CD8-positive, alpha-beta memory T cell (primary cell): ENCODE results near the gene PIP5K1C. TPM values are rescaled to one million over a fixed set of nuclear protein-coding genes. Genes with fewer than 3 reads are reported as not detected.

Experiments used
- CTCF ChIA-PET: fragments of 350-600 bp; sonication (Branson Sonifier 250); formaldehyde crosslinking; loops from one replicate; lab custom pipeline; 2021; ENCODE audit warnings: antibody characterized with exemption; lab: Charles Lee
- POLR2A ChIA-PET: fragments of 350-600 bp; sonication (Branson Sonifier 250); formaldehyde crosslinking; loops from one replicate; lab custom pipeline; 2021; ENCODE audit warnings: antibody characterized with exemption; lab: Charles Lee
- DNase-seq, 5 donors: peaks; one replicate each; pipeline versions ENCODE4 v3.0.0 to v3.0.0-alpha.2; 2020 to 2022; ENCODE audit warnings: mixed read lengths in 1 of 5
- H3K27ac ChIP-seq: one replicate; pipeline ENCODE4 v1.7.0; 2013; ENCODE audit warnings: low read depth, mild to moderate bottlenecking, low read length, moderate library complexity
- H3K27me3 ChIP-seq: 2 replicates; pipeline ENCODE4 v1.7.0; 2013; ENCODE audit warnings: low read length, mild to moderate bottlenecking; ENCODE audit not compliant: insufficient read depth, poor library complexity, severe bottlenecking
- H3K36me3 ChIP-seq: 2 replicates; pipeline ENCODE4 v1.7.0; 2013; ENCODE audit warnings: mild to moderate bottlenecking, low read length, moderate library complexity; ENCODE audit not compliant: insufficient read depth
- H3K4me1 ChIP-seq: 2 replicates; pipeline ENCODE4 v1.7.0; 2013; ENCODE audit warnings: mild to moderate bottlenecking, low read length, moderate library complexity; ENCODE audit not compliant: insufficient read depth
- H3K4me3 ChIP-seq: 2 replicates; pipeline ENCODE4 v1.7.0; 2013; ENCODE audit warnings: mild to moderate bottlenecking, low read length
- H3K9me3 ChIP-seq: 2 replicates; pipeline ENCODE4 v1.7.0; 2013; ENCODE audit warnings: mild to moderate bottlenecking, low read length
- H3K27ac Mint-ChIP-seq, 8 donors: one replicate each; pipeline ENCODE4 v1.8.0; 2020 to 2021; ENCODE audit warnings: mixed read lengths in 8 of 8, mild to moderate bottlenecking in 6 of 8, inconsistent platforms in 3 of 8, moderate library complexity in 3 of 8
- H3K27me3 Mint-ChIP-seq, 2 donors: one replicate each; pipeline ENCODE4 v1.8.0; 2020 to 2021; ENCODE audit warnings: mixed read lengths in 2 of 2, mild to moderate bottlenecking in 1 of 2, moderate library complexity in 1 of 2
- H3K36me3 Mint-ChIP-seq, 3 donors: one replicate each; pipeline ENCODE4 v1.8.0; 2020 to 2021; ENCODE audit warnings: mixed read lengths in 3 of 3, inconsistent platforms in 1 of 3, mild to moderate bottlenecking in 1 of 3
- H3K4me1 Mint-ChIP-seq, 3 donors: one replicate each; pipeline ENCODE4 v1.8.0; 2020 to 2021; ENCODE audit warnings: mixed read lengths in 3 of 3, inconsistent platforms in 1 of 3, mild to moderate bottlenecking in 1 of 3
- H3K4me3 Mint-ChIP-seq, 7 donors: one replicate each; pipeline ENCODE4 v1.8.0; 2020 to 2021; ENCODE audit warnings: mixed read lengths in 7 of 7, mild to moderate bottlenecking in 6 of 7, moderate library complexity in 4 of 7, inconsistent platforms in 2 of 7
- H3K9me3 Mint-ChIP-seq, 5 donors: one replicate each; pipeline ENCODE4 v1.8.0; 2020 to 2022; ENCODE audit warnings: mixed read lengths in 5 of 5, mild to moderate bottlenecking in 3 of 5, moderate library complexity in 2 of 5, inconsistent platforms in 1 of 5
- polyA plus RNA-seq: library from polyadenylated mRNA; unstranded; fragments of 300-500 nt; fragmentation: Illumina TruSeq; gene quantifications from one replicate; pipeline ENCODE4 v1.2.3, GENCODE V29; 2021
- total RNA-seq, 2 experiments: library from RNA; stranded (reverse); gene quantifications; one replicate each; pipeline ENCODE4 v1.2.3, GENCODE V29; 2021

PIP5K1C gene
- total and polyA plus RNA-seq, 3 experiments from 2014 or later, result 16.0 to 27.6 (median 26.9) TPM

- ChIA-PET POLR2A (no interaction called here), CTCF (interaction anchor here (2.4 kb wide), 1 partner anchor 26 kb away, joined by 7 read pairs; the partner anchor contains the start of gene PIP5K1C)
Observed at GRCh38 chr19:3674784-3675543, 25.3 kb downstream of the PIP5K1C start.

GRCh38 chr19:3673506-3674439 is 26.5 kb downstream of the PIP5K1C start:
- H3K27ac ChIP-seq, result no peak overlapping the region
- H3K27me3 ChIP-seq, result no peaks in the 10 kb centered on the region
- Mint-ChIP-seq H3K4me3 (peak overlapping the region in 1 of 7 donors; percentile 44), H3K27ac (peak overlapping the region in 1 of 8 donors; percentile 36), H3K27me3 (no peaks in the 10 kb centered on the region), H3K36me3 (peaks cover 0 to 6% (median 3%) of the 10 kb centered on the region in 3 donors), H3K9me3 (no peaks in the 10 kb centered on the region), H3K4me1 (peaks cover 18 to 57% (median 21%) of the 10 kb centered on the region in 3 donors)
- DNase-seq, result no peak
- H3K4me1 ChIP-seq, result peaks cover 22% of the 10 kb centered on the region
- H3K36me3 ChIP-seq, result no peaks in the 10 kb centered on the region
- CTCF ChIA-PET, result interaction anchor here (2.4 kb wide), 1 partner anchor 27 kb away, joined by 7 read pairs; the partner anchor contains the start of gene PIP5K1C
- POLR2A ChIA-PET, result no interaction called here
- no peak overlapping the region for H3K4me3 ChIP-seq
- no peaks in the 10 kb centered on the region for H3K9me3 ChIP-seq

More at GRCh38 chr19:3674784-3675543, 25.3 kb downstream of the PIP5K1C start:
- Mint-ChIP-seq H3K4me3 (no peak overlapping the region), H3K9me3 (no peaks in the 10 kb centered on the region), H3K4me1 (peaks cover 18 to 50% (median 21%) of the 10 kb centered on the region in 3 donors), H3K27ac (peak overlapping the region in 3 of 8 donors; percentile 26 to 68 (median 36)), H3K36me3 (peaks cover 0 to 6% (median 3%) of the 10 kb centered on the region in 3 donors), H3K27me3 (no peaks in the 10 kb centered on the region)
- no peak overlapping the region for H3K27ac ChIP-seq
- no peak for DNase-seq
- H3K36me3 ChIP-seq, result no peaks in the 10 kb centered on the region
- H3K27me3 ChIP-seq, result no peaks in the 10 kb centered on the region
- H3K4me1 ChIP-seq, result peaks cover 22% of the 10 kb centered on the region
- no peaks in the 10 kb centered on the region for H3K9me3 ChIP-seq
- H3K4me3 ChIP-seq, result no peak overlapping the region

GRCh38 chr19:3672993-3673392 is 27.3 kb downstream of the PIP5K1C start:
- no peak overlapping the region for H3K4me3 Mint-ChIP-seq
- no peak overlapping the region for H3K4me3 ChIP-seq
- peaks cover 0 to 7% (median 3%) of the 10 kb centered on the region in 3 donors for H3K36me3 Mint-ChIP-seq
- no peaks in the 10 kb centered on the region for H3K9me3 ChIP-seq
- H3K27me3 ChIP-seq, result no peaks in the 10 kb centered on the region
- POLR2A ChIA-PET, result no interaction called here
- H3K9me3 Mint-ChIP-seq, result no peaks in the 10 kb centered on the region
- peaks cover 22% of the 10 kb centered on the region for H3K4me1 ChIP-seq
- CTCF ChIA-PET, result interaction anchor here (1.8 to 2.4 kb wide), 2 partner anchors 19 to 28 kb away, joined by 6 to 7 read pairs; partner anchors contain the start of gene PIP5K1C
- H3K27ac Mint-ChIP-seq, result no peak overlapping the region
- DNase-seq, result no peak
- no peak overlapping the region for H3K27ac ChIP-seq
- no peaks in the 10 kb centered on the region for H3K36me3 ChIP-seq
- peaks cover 18 to 57% (median 21%) of the 10 kb centered on the region in 3 donors for H3K4me1 Mint-ChIP-seq
- H3K27me3 Mint-ChIP-seq, result no peaks in the 10 kb centered on the region

- ChIA-PET POLR2A (interaction anchor here (0.6 kb wide), 1 partner anchor 315 kb away, joined by 12 read pairs; no protein-coding TSS in a partner anchor), CTCF (interaction anchor here (0.9 to 2.4 kb wide), 4 partner anchors 16 to 28 kb away, joined by 3 to 7 read pairs (median 5); partner anchors contain the start of gene PIP5K1C)
- no peaks in the 10 kb centered on the region for H3K9me3 Mint-ChIP-seq
- peaks cover 0 to 7% (median 3%) of the 10 kb centered on the region in 3 donors for H3K36me3 Mint-ChIP-seq
- H3K27ac Mint-ChIP-seq, result peak overlapping the region in 2 of 8 donors; percentile 9 to 75
- peak overlapping the region in 2 of 7 donors; percentile 17 to 54 for H3K4me3 Mint-ChIP-seq
- peaks cover 22% of the 10 kb centered on the region for H3K4me1 ChIP-seq
- H3K36me3 ChIP-seq, result no peaks in the 10 kb centered on the region
- H3K27me3 ChIP-seq, result no peaks in the 10 kb centered on the region
- peaks cover 18 to 57% (median 21%) of the 10 kb centered on the region in 3 donors for H3K4me1 Mint-ChIP-seq
- peak overlapping the region; percentile 86 for H3K27ac ChIP-seq
- no peaks in the 10 kb centered on the region for H3K9me3 ChIP-seq
- H3K27me3 Mint-ChIP-seq, result no peaks in the 10 kb centered on the region
- DNase-seq, result no peak
- H3K4me3 ChIP-seq, result no peak overlapping the region
Observed at GRCh38 chr19:3672575-3672948, 27.7 kb downstream of the PIP5K1C start.

- DNase-seq, result no peak
- Mint-ChIP-seq H3K27ac (peak overlapping the region in 5 of 8 donors; percentile 9 to 81 (median 66)), H3K9me3 (no peaks in the 10 kb centered on the region), H3K36me3 (peaks cover 0 to 9% (median 3%) of the 10 kb centered on the region in 3 donors), H3K27me3 (no peaks in the 10 kb centered on the region), H3K4me3 (peak overlapping the region in 5 of 7 donors; percentile 19 to 59 (median 47)), H3K4me1 (peaks cover 14 to 54% (median 16%) of the 10 kb centered on the region in 3 donors)
- Histone ChIP-seq H3K36me3 (no peaks in the 10 kb centered on the region), H3K9me3 (no peaks in the 10 kb centered on the region), H3K4me3 (no peak overlapping the region), H3K27ac (peak overlapping the region; percentile 86), H3K27me3 (no peaks in the 10 kb centered on the region), H3K4me1 (peaks cover 22% of the 10 kb centered on the region)
- ChIA-PET POLR2A (interaction anchor here (0.5 to 0.6 kb wide), 3 partner anchors 20 to 316 kb away, joined by 3 to 12 read pairs (median 3); no protein-coding TSS in a partner anchor), CTCF (interaction anchor here (0.9 to 2.4 kb wide), 5 partner anchors 17 to 29 kb away, joined by 3 to 7 read pairs (median 4); partner anchors contain the start of gene PIP5K1C)
Observed at GRCh38 chr19:3671680-3672574, 28.3 kb downstream of the PIP5K1C start.

GRCh38 chr19:3670796-3671679 is 29.2 kb downstream of the PIP5K1C start:
- H3K27ac ChIP-seq, result peak overlapping the region; percentile 86
- DNase-seq, result peak in 1 of 5 donors; percentile 66
- peak overlapping the region in 3 of 8 donors; percentile 52 to 80 (median 79) for H3K27ac Mint-ChIP-seq
- no peaks in the 10 kb centered on the region for H3K9me3 Mint-ChIP-seq
- H3K9me3 ChIP-seq, result no peaks in the 10 kb centered on the region
- H3K4me1 Mint-ChIP-seq, result peaks cover 13 to 57% (median 17%) of the 10 kb centered on the region in 3 donors
- POLR2A ChIA-PET, result interaction anchor here (0.5 to 0.6 kb wide), 2 partner anchors 21 to 45 kb away, joined by 3 read pairs; no protein-coding TSS in a partner anchor
- no peaks in the 10 kb centered on the region for H3K27me3 Mint-ChIP-seq
- H3K4me3 ChIP-seq, result no peak overlapping the region
- no peaks in the 10 kb centered on the region for H3K27me3 ChIP-seq
- peak overlapping the region in 5 of 7 donors; percentile 54 to 77 (median 59) for H3K4me3 Mint-ChIP-seq
- H3K36me3 ChIP-seq, result no peaks in the 10 kb centered on the region
- peaks cover 22% of the 10 kb centered on the region for H3K4me1 ChIP-seq
- H3K36me3 Mint-ChIP-seq, result peaks cover 0 to 14% (median 3%) of the 10 kb centered on the region in 3 donors
- CTCF ChIA-PET, result interaction anchor here (1.0 to 1.8 kb wide), 3 partner anchors 17 to 26 kb away, joined by 3 to 6 read pairs (median 4); no protein-coding TSS in a partner anchor
